Vagina (tissue), 2 donors: ENCODE measurements around the gene CRTAP. TPM values are rescaled to one million over a fixed set of nuclear protein-coding genes. Genes with fewer than 3 reads are reported as not detected.
"Not testable (repeated sequence)": the region's sequence is repeated elsewhere in the genome, so short reads cannot be mapped to it uniquely, and the experiment has no call there.

Experiments used
- DNase-seq, 2 donors: peaks; one replicate each; pipeline ENCODE4 v3.0.0-alpha.2; 2017; ENCODE audit errors: extremely low spot score in 2 of 2
- H3K27ac ChIP-seq: fragments of 200-600 bp; sonication (generic); one replicate; pipeline ENCODE4 v1.5.1; 2019
- H3K27me3 ChIP-seq: fragments of 200-600 bp; sonication (generic); one replicate; pipeline ENCODE4 v1.5.1; 2019
- H3K36me3 ChIP-seq, 2 donors: fragments of 200-600 bp; sonication (generic); one replicate each; pipeline ENCODE4 v1.5.1; 2017 to 2019
- H3K4me1 ChIP-seq: fragments of 200-600 bp; sonication (generic); one replicate; pipeline ENCODE4 v1.5.1; 2019
- H3K4me3 ChIP-seq, 2 donors: fragments of 200-600 bp; sonication (generic); 1 replicate in 1 of 2; 2 replicates in 1 of 2; pipeline ENCODE4 v1.5.1; 2016 to 2019
- H3K9me3 ChIP-seq: fragments of 200-600 bp; sonication (generic); one replicate; pipeline ENCODE4 v1.5.1; 2019
- CTCF ChIP-seq, 3 experiments: fragments of 450-650 bp in 2 of 3; fragments of 200-600 bp in 1 of 3; sonication (generic) in 1 of 3; IDR thresholded peaks; one replicate each; pipeline ENCODE4 v1.5.1; 2017 to 2019; ENCODE audit warnings: antibody characterized with exemption in 3 of 3, mild to moderate bottlenecking in 2 of 3, moderate library complexity in 2 of 3
- POLR2A ChIP-seq, 2 donors: fragments of 450-650 bp; IDR thresholded peaks; one replicate each; pipeline ENCODE4 v1.6.1; 2017; ENCODE audit warnings: antibody characterized with exemption in 2 of 2, mild to moderate bottlenecking in 2 of 2, moderate library complexity in 2 of 2
- POLR2AphosphoS5 ChIP-seq, 2 donors: sonication (generic); formaldehyde crosslinking; IDR thresholded peaks; one replicate each; pipeline ENCODE4 v1.9.0; 2017; ENCODE audit warnings: antibody characterized with exemption in 2 of 2, mild to moderate bottlenecking in 2 of 2, low read depth in 1 of 2; ENCODE audit not compliant: insufficient read depth in 1 of 2
- intact Hi-C: fragments of 100-400 bp; cut with DNase I; formaldehyde crosslinking; loops from one replicate; pipeline ENCODE4 v1.15.1; 2023
- total RNA-seq: library from RNA; depleted of rRNA; stranded (reverse); fragments of >200 nt; gene quantifications from one replicate; pipeline ENCODE4 v1.2.3, GENCODE V29; 2016

Gene CRTAP
- total RNA-seq, 1 donor from 2014 or later, result 272 TPM

- no peaks in the 10 kb centered on the region for H3K9me3 ChIP-seq
Measured at GRCh38 chr3:33104803-33105202, 9.0 kb upstream of the CRTAP start.

GRCh38 chr3:33105341-33105948, 8.4 kb upstream of the CRTAP start:
- DNase-seq, result no peak
- no peak overlapping the region for H3K27ac ChIP-seq
- no peak overlapping the region for H3K4me3 ChIP-seq
- intact Hi-C loops, result no loop called here
- H3K27me3 ChIP-seq, result no peaks in the 10 kb centered on the region
- H3K4me1 ChIP-seq, result no peaks in the 10 kb centered on the region
- no peaks in the 10 kb centered on the region for H3K36me3 ChIP-seq
- TF ChIP-seq POLR2AphosphoS5 (IDR thresholded peaks at IDR 0.05; ENCODE audit: insufficient read depth in 1 of 2, low read depth in 1 of 2) (no peak), POLR2A (IDR thresholded peaks at IDR 0.05) (no peak), CTCF (IDR thresholded peaks at IDR 0.05) (no peak)
- H3K9me3 ChIP-seq, result no peaks in the 10 kb centered on the region

More at GRCh38 chr3:33104803-33105202, 9.0 kb upstream of the CRTAP start:
- intact Hi-C loops, result no loop called here
- TF ChIP-seq CTCF (IDR thresholded peaks at IDR 0.05) (no peak), POLR2AphosphoS5 (IDR thresholded peaks at IDR 0.05; ENCODE audit: insufficient read depth in 1 of 2, low read depth in 1 of 2) (no peak), POLR2A (IDR thresholded peaks at IDR 0.05) (no peak)
- Histone ChIP-seq H3K27me3 (no peaks in the 10 kb centered on the region), H3K27ac (no peak overlapping the region), H3K4me1 (no peaks in the 10 kb centered on the region), H3K4me3 (no peak overlapping the region), H3K36me3 (no peaks in the 10 kb centered on the region)
- no peak for DNase-seq

- H3K4me3 ChIP-seq, intact Hi-C loops, H3K27ac ChIP-seq, H3K4me1 ChIP-seq, H3K9me3 ChIP-seq, DNase-seq, H3K36me3 ChIP-seq, H3K27me3 ChIP-seq: not testable (repeated sequence)
Measured at GRCh38 chr3:33106854-33107253, 7.0 kb upstream of the CRTAP start.

GRCh38 chr3:33111581-33111980, 2.2 kb upstream of the CRTAP start:
- TF ChIP-seq CTCF (IDR thresholded peaks at IDR 0.05), result no peak
- TF ChIP-seq POLR2AphosphoS5 (IDR thresholded peaks at IDR 0.05; ENCODE audit: insufficient read depth in 1 of 2, low read depth in 1 of 2), result no peak
- Histone ChIP-seq H3K36me3 (no peaks in the 10 kb centered on the region), H3K27me3 (no peaks in the 10 kb centered on the region), H3K4me3 (no peak overlapping the region), H3K9me3 (no peaks in the 10 kb centered on the region), H3K27ac (no peak overlapping the region), H3K4me1 (peaks cover 24% of the 10 kb centered on the region)
- DNase-seq, result no peak
- intact Hi-C loops, result no loop called here

- H3K4me3 ChIP-seq, result peak overlapping the region; percentile 68 to 87
- no peaks in the 10 kb centered on the region for H3K9me3 ChIP-seq
- peaks cover 50% of the 10 kb centered on the region for H3K4me1 ChIP-seq
- H3K27ac ChIP-seq, result peak overlapping the region; percentile 94
- no peaks in the 10 kb centered on the region for H3K36me3 ChIP-seq
- intact Hi-C loops, result loop anchor here (1.0 kb wide), 1 partner anchor 327 kb away; no protein-coding TSS in a partner anchor
- TF ChIP-seq POLR2A (IDR thresholded peaks at IDR 0.05), result no peak
- no peak for TF ChIP-seq POLR2AphosphoS5 (IDR thresholded peaks at IDR 0.05; ENCODE audit: insufficient read depth in 1 of 2, low read depth in 1 of 2)
- TF ChIP-seq CTCF (IDR thresholded peaks at IDR 0.05), result no peak
- no peaks in the 10 kb centered on the region for H3K27me3 ChIP-seq
- DNase-seq, result no peak
Measured at GRCh38 chr3:33114622-33115023, 809 bp downstream of the CRTAP start.
